IPS DF 4.7 (cell line): ENCODE measurements around the gene MYOZ3.

ENCODE experiments used
- DNase-seq: peaks from one replicate; pipeline ENCODE4 v3.0.0-alpha.2; 2013; ENCODE audit warnings: low spot score; ENCODE audit errors: extremely low read depth

MYOZ3 gene

DNA sequence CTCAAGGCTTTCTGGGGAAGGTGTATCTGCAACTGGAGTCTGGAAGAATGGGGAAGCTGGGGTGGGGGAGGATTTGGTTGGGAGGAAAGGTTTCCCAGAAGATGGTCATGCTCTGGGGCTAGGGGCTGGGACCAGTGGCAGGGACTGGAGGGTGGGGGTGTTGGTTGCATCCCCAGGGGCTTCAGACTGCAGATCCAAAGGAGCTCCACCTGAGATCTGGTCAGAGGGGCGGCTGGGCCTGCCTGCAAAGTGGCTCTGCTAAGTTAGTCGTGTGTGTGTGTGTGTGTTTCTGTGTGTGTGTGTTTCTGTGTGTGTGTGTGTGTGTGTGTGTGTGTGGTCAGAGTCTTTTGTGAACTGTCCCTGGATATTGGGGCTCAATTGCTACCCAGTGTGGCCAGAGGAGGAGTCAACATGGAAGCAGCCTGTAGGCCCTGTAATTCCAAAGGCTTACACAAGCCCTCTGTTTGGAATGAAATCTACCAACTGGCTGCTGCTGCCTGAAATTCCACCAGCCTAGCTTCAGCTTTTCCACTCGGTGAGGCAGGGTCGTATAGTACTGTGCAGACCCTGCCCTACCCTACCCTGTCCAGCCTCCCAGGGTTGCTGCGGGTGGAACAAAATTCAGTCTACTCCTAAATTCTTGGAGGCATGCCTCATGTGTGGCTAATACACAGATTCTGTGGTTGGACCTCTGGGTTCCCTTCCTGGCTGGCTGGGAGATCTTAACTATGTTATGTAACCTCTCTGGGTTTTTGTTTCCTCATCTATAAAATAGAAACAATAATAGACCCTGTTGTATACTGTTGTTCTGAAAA, 33.1 kb upstream of the MYOZ3 start:
- no peak for DNase-seq

- no peak for DNase-seq
Observed at GRCh38 chr5:150628936-150629485, 32.0 kb upstream of the MYOZ3 start.

- DNase-seq: no peak
Observed at GRCh38 chr5:150630016-150630415, 31.0 kb upstream of the MYOZ3 start.

DNA sequence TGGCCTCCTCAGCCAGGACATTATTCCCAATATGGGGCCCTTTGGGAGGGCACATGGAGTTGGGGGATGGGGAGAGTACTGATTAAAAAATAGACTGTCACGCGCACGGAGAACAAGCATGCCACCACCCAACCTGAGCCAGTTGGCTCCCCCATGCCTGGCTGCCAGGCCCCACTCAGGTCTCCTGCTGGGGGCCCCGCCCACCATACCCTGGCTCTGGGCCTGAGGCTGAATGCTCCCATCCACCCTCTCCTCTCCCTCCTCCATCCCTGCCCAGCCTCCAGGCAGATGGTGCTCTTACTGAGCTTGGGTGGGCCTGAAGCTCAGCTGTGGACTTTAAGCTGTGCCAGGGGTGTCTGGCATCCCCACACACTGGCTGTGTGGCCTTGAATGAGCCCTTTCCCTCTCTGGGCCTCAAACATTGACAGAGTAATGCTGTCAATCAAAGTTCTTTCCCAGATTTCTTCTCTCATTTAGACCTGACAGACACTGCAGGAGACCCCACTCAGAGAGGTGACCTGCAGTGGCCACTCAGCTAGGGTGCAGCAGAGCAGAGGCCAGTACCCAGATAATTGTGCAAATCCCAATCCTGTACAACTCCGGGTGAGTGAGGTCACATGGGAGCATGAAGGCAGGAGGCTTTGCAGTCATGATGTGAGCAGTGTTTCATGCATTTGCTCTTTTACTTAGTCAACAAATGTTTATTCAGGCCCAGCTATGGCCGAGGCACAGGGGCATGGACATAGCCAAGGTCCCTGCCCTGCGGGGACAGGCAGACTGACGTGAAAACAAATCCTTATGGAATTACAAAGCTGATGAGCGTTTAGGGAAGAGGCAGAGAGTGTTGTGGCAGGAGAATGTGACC, 30.4 kb upstream of the MYOZ3 start:
- no peak for DNase-seq

DNA sequence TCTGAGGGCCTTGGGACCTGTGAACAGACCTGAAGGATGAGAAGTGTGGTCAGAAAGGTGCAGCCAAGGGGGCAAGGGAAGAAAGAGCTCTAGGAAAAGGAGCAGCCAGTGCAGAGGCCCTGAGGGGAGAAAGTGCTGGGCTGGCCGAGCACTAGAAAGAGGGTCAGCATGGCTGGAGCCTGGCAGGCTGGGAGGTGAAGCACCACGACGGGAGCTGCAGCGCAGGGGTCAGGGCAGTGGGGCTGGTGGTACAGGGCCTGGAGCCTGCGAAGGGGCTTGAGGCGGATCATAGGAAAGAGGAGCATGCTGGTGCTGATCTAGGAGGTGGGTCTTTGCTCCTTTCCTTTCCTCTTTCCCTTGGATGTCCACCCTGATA, 29.7 kb upstream of the MYOZ3 start:
- no peak for DNase-seq

DNA sequence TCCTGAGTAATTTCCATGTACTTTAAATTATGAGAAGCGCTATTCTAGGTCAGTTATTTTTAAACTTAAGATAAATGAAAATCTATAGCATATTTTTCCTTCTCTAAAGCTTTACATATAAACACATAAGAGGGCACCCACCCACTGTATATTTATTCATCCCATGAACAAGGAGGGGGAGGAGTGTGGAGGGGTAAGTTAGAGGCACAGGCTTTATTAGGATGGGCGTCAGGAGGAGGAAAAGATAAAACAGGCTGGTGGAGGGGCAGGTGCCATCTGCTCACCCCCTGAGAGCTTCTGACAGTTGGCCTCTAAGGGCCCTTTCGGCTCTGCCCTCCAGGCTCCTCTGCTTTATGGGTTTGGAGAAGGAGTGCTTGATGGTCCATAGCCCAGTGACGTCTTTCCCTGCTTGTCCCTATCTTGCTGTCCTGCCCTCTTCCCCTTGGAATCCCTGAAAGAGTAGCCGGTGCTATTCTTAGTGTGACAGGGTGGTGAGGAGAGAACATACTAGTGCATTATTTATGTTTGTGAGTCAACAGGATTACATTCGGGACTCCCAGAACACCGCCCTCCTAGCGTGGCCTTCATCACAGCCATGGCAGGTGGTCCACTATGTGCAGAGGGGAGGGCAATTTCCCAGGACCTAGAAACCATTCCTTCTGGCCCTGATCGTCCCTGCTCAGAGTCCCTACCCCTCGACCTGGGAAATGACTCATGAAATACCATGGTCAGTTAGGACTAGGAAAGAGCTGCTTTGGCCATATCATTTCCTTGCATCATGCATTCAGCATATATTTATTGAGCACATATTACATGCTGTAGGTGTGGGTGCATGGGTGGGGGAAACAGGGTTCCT, 28.5 kb upstream of the MYOZ3 start:
- no peak for DNase-seq

DNA sequence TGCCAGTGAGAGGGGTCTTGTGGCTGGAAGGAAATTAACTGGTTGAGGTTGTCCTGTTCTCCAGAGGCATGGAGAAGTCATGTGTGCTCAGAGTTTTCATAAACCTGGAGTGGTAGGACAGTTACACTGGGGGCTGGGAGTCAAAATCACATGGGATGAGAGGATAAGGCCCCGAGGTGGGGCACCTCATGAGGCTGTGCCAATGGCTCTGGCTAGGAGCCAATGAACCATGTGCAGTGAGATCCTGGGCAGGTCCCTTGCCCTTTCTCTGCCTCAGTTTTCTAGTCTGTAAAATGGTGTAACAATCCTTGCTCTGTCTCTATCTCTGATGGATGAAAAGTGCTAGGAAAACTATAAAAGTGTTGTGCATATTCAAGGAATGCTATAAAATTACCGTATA, 27.6 kb upstream of the MYOZ3 start:
- no peak for DNase-seq

- no peak for DNase-seq
Observed at GRCh38 chr5:150636391-150637244, 24.4 kb upstream of the MYOZ3 start.

DNA sequence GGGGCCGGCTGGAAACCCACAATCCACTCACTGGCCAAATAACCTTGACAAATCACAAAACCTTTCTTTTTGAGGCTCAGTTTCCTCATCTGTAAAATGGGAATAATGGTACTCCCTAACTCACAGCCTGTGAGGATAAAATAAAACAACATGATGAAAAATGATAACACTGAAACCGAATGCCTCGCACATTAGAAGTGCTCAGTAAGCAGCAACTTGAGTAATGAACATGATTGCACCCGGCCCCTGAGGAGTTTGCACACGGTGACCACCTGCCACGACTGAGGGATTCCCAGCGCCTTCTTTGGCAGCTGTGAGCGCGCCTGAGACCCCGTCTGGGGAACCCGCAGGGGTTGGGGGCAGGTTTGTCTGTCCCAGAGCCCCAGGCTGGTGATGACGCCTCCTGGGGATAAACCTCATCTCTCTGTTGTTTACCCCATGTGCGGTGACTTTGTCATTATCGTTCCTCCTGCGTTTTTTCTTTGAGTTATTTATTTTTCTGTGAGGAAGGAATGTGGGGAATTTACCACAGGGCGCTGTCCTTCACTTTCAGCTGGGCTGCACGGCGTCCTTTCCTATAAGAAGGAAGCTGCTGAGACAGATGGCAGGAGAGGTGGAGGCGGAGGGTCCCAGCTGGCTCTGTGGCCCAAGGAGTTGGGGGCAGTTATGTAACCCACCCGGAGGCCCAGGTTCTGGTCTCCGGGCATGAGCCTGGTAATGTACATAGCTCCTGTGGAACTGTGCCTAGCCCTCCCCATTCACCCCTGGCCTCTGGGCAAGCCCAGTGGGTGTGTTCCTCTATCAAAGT, 23.6 kb upstream of the MYOZ3 start:
- DNase-seq: no peak

DNA sequence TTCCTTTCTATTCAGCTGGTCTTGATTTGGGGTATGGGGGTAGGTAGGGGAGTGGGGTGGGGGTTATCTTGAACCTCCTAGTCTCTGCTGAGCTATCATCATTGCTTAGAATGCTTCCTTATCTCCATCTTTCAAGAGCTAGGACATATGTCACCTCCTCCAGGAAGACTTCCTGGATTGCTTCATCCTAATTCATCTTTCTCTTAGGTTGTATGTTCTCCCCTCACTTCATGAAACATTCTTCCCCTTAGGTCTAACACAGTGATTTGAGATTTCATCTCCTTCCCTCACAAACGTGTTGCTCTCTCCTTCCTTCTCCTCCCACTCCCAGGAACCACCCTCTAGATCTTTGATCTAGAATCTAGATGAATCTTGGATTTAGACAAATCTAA, 23.0 kb upstream of the MYOZ3 start:
- DNase-seq: no peak

GRCh38 chr5:150638488-150639376, 22.3 kb upstream of the MYOZ3 start:
- DNase-seq: no peak

DNA sequence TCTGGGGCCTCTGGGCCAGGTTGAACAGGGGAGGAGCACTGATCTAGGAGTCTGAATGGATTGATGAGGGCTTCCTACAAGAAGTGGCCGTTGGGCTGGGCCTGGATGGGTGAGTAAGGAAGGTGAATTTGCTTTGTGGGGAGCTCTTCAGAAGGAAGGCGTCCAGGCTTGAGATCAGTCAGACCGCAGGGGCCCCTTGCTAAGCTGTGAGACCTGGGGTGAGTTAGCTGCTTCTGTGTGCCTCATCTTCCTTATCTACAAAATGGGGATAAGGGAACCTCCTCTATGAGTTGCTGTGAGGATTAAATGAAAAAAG, 21.7 kb upstream of the MYOZ3 start:
- no peak for DNase-seq

GRCh38 chr5:150639751-150640150, 21.3 kb upstream of the MYOZ3 start:
- no peak for DNase-seq

GRCh38 chr5:150640311-150641005, 20.6 kb upstream of the MYOZ3 start, which contains the start of gene SYNPO:
TSS of gene SYNPO (plus strand) at chr5:150640660. CDS start at chr5:150648276, 7,616 bp downstream.
- no peak for DNase-seq

DNA sequence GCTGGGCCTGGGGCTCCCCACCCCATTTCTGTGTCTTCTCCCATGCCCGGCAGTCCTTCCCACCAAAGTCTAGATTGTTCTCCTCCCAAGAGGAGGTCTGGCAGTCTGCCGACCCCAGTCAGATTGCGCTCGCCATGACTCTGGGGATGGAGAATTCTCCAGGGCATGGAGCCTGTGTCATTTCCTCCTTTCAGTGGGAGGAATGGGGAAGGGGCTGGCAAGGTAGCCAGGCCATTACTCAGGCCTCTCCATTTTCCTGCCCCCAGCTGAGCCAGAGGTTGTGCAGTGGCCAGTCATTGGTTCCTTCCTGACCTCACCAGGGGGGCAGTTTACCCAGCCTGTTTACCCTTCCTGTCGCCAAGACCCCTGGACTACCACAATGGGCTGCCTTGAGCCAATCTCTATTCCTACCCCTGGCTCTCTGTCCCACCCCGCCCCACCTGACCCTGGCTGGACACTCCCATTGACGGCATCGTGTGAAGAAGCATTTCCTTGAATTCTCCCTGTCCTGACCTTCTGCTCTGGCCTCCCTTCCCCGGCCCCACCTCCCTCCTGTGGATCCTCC, 20.0 kb upstream of the MYOZ3 start:
- DNase-seq: no peak

DNA sequence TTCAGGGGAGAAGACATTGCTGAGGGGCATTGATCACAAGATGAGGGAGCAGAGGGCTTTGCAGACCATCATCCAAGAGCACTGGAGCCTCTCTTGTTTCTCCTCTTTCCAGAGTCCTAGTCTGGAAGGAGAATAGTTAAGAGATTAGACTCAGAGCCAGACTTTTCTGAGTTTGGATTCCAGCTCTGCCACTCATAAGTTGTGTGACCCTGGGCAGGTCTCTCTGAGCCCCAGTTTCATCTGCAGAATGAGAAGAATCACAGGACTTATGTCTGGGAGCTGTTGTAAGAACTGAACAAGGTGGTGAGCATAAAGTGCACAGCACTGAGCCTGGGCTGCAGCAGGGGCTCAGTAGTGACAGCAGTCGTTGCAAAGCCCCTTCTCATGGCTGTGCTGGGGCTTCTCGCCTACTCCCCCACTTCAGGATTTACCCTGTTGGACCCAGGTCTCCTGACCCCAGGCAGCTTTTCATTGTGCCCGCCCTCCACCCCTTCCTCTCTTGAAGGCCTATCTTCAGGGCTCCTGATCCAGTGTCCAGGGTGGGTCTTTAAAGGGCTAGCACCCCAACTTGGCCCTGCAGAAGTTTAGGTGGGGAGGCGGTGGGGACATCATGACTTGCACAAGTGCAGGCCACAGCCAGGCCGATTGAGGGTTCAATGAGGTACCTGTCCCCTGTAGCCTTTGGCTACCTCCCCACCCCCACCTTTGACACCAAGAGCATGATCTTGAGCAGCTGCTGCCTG, 19.1 kb upstream of the MYOZ3 start:
- DNase-seq: no peak

- DNase-seq: no peak
Observed at GRCh38 chr5:150642567-150642927, 18.5 kb upstream of the MYOZ3 start.
